Thoracic aorta (tissue), 2 donors: ENCODE results near the gene CDK10. TPM values are rescaled to one million over a fixed set of nuclear protein-coding genes. Genes with fewer than 3 reads are reported as not detected.

ENCODE experiments used
- ATAC-seq: fragments of 150-250 bp; one replicate; pipeline ENCODE4 v1.8.0; 2017; ENCODE audit warnings: low read depth; ENCODE audit not compliant: insufficient number of reproducible peaks, low FRiP score
- DNase-seq: peaks from one replicate; pipeline ENCODE4 v3.0.0-alpha.2; 2020; ENCODE audit warnings: low spot score
- H3K27ac ChIP-seq, 2 donors: fragments of 200-600 bp; sonication (generic); 1 replicate in 1 of 2; 2 replicates in 1 of 2; pipeline ENCODE4 v1.5.1; 2016; ENCODE audit warnings: mild to moderate bottlenecking in 2 of 2, moderate library complexity in 2 of 2
- H3K27me3 ChIP-seq: fragments of 200-600 bp; sonication (generic); replicated peaks from 2 replicates; pipeline ENCODE4 v1.6.0; 2016; ENCODE audit warnings: mild to moderate bottlenecking; ENCODE audit not compliant: insufficient read depth
- H3K36me3 ChIP-seq: fragments of 200-600 bp; sonication (generic); one replicate; pipeline ENCODE4 v1.5.1; 2016
- H3K4me1 ChIP-seq, 2 donors: fragments of 200-600 bp; sonication (generic); 1 replicate in 1 of 2; 2 replicates in 1 of 2; pipeline versions ENCODE4 v1.5.1 to v1.6.0; 2016; ENCODE audit warnings: low read depth in 2 of 2, mild to moderate bottlenecking in 1 of 2; ENCODE audit not compliant: control insufficient read depth in 1 of 2
- H3K4me3 ChIP-seq: fragments of 200-600 bp; sonication (generic); 2 replicates; pipeline ENCODE4 v1.5.1; 2016; ENCODE audit warnings: mild to moderate bottlenecking
- H3K9me3 ChIP-seq: fragments of 200-600 bp; sonication (generic); 2 replicates; pipeline ENCODE4 v1.5.1; 2016
- total RNA-seq, 2 donors: library from RNA; depleted of rRNA; stranded (reverse); fragments of >200 nt; gene quantifications; one replicate each; pipeline versions ENCODE4 v1.1.0 to v1.2.3, GENCODE V29; 2016
- TF ChIP-seq, protein P1 (sequence below): fragments of 200-600 bp; sonication (generic); IDR thresholded peaks from one replicate; pipeline ENCODE4 v1.5.1; 2019; ENCODE audit warnings: antibody characterized with exemption

Gene CDK10
- total RNA-seq, 2 donors from 2014 or later = 20.3 to 35.2 TPM

DNA sequence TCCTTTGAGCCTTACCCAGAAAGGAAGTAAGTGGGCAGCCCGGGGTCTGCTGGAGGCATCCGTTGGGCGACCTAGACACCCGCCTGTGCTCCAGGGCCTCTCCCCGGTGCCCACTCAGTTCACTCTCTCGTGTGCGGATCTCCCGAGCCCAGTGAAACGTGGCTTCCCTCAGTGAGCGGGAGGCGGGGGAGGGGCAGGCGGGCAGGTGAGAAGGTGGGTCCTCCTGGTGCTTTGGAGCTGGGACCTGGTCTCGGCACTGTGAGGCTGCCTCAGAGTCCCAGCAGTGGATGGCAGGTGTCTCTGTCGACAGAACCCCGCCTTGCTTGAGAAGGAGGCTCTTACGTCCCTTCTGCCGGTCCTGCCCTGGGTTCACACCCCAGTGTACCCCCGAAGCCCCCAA is 42.8 kb downstream of the CDK10 start:
- DNase-seq (no peak), ATAC-seq (no peak)
- Histone ChIP-seq H3K27ac (no peak overlapping the region), H3K27me3 (no peaks in the 10 kb centered on the region), H3K4me3 (no peak overlapping the region), H3K36me3 (peaks cover 59% of the 10 kb centered on the region), H3K9me3 (no peaks in the 10 kb centered on the region), H3K4me1 (peaks cover 0 to 1% of the 10 kb centered on the region in 2 donors)
- TF ChIP-seq, protein P1, sequence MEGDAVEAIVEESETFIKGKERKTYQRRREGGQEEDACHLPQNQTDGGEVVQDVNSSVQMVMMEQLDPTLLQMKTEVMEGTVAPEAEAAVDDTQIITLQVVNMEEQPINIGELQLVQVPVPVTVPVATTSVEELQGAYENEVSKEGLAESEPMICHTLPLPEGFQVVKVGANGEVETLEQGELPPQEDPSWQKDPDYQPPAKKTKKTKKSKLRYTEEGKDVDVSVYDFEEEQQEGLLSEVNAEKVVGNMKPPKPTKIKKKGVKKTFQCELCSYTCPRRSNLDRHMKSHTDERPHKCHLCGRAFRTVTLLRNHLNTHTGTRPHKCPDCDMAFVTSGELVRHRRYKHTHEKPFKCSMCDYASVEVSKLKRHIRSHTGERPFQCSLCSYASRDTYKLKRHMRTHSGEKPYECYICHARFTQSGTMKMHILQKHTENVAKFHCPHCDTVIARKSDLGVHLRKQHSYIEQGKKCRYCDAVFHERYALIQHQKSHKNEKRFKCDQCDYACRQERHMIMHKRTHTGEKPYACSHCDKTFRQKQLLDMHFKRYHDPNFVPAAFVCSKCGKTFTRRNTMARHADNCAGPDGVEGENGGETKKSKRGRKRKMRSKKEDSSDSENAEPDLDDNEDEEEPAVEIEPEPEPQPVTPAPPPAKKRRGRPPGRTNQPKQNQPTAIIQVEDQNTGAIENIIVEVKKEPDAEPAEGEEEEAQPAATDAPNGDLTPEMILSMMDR = no peak

- TF ChIP-seq, protein P1 = no peak
- peaks cover 64% of the 10 kb centered on the region for H3K36me3 ChIP-seq
- H3K27ac ChIP-seq = no peak overlapping the region
- H3K27me3 ChIP-seq = no peaks in the 10 kb centered on the region
- no peaks in the 10 kb centered on the region for H3K9me3 ChIP-seq
- no peak for ATAC-seq
- H3K4me3 ChIP-seq = no peak overlapping the region
- DNase-seq = no peak
- H3K4me1 ChIP-seq = no peaks in the 10 kb centered on the region
Observed at GRCh38 chr16:89729863-89730593, 43.5 kb downstream of the CDK10 start.

- ATAC-seq = no peak
- Histone ChIP-seq H3K27me3 (no peaks in the 10 kb centered on the region), H3K4me1 (no peaks in the 10 kb centered on the region), H3K9me3 (no peaks in the 10 kb centered on the region), H3K36me3 (peaks cover 69% of the 10 kb centered on the region), H3K4me3 (no peak overlapping the region), H3K27ac (no peak overlapping the region)
- no peak for DNase-seq
- TF ChIP-seq, protein P1 = no peak
Observed at GRCh38 chr16:89730610-89731234, 44.2 kb downstream of the CDK10 start.

- Histone ChIP-seq H3K9me3 (no peaks in the 10 kb centered on the region), H3K4me3 (no peak overlapping the region), H3K27ac (no peak overlapping the region), H3K27me3 (no peaks in the 10 kb centered on the region), H3K4me1 (no peaks in the 10 kb centered on the region), H3K36me3 (peaks cover 76% of the 10 kb centered on the region)
- TF ChIP-seq, protein P1 = no peak
- DNase-seq (no peak), ATAC-seq (no peak)
Observed at GRCh38 chr16:89732142-89732917, 45.8 kb downstream of the CDK10 start.

DNA sequence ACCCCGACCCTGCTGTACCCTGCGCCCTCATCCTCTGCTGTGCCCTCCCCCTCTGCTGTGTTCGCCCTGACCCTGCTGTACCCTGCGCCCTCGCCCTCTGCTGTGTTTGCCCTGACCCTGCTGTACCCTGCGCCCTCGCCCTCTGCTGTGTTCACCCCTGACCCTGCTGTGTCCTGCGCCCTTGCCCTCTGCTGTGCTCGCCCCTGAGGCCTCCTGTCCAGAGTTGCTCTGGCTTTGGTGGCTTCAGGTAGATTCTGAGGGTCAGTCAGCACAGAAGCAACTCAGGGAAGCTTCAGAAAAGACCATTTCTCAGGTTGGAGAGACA is 46.4 kb downstream of the CDK10 start:
- Histone ChIP-seq H3K27ac (no peak overlapping the region), H3K4me3 (no peak overlapping the region), H3K4me1 (no peaks in the 10 kb centered on the region), H3K9me3 (no peaks in the 10 kb centered on the region), H3K36me3 (peaks cover 76% of the 10 kb centered on the region), H3K27me3 (no peaks in the 10 kb centered on the region)
- DNase-seq (no peak), ATAC-seq (no peak)
- TF ChIP-seq, protein P1 = no peak
